AG04449 (cell line): Measurements from ENCODE around the gene EYS.

Experiments used
- CTCF ChIA-PET: fragments of 350-600 bp; formaldehyde crosslinking; extraction: SDS; loops from one replicate; lab custom pipeline; 2021; ENCODE audit warnings: antibody characterized with exemption; lab: Yijun Ruan, JAX
- POLR2A ChIA-PET: fragments of 400-600, 350-600 bp; formaldehyde crosslinking; extraction: SDS; loops from one replicate; lab custom pipeline; 2020; ENCODE audit warnings: antibody characterized with exemption, inconsistent platforms; lab: Yijun Ruan, JAX
- DNase-seq: peaks from one replicate; pipeline ENCODE4 v3.0.0-alpha.2; 2010; ENCODE audit warnings: low read depth, low spot score
- H3K4me3 ChIP-seq: 2 replicates; pipeline ENCODE4 v1.5.1; 2011; ENCODE audit warnings: low read depth, mild to moderate bottlenecking, control low read depth, low read length
- CTCF ChIP-seq: IDR thresholded peaks from one replicate; pipeline ENCODE4 v1.5.1; 2011; ENCODE audit warnings: mild to moderate bottlenecking, moderate library complexity, low read length, control low read depth, inconsistent platforms; ENCODE audit not compliant: insufficient read depth; ENCODE audit errors: missing control alignments

The EYS gene

GRCh38 chr6:63709148-63709547, 1997.9 kb downstream of the EYS start:
- TF ChIP-seq CTCF, result no peak
- ChIA-PET POLR2A (no interaction called here), CTCF (interaction anchor here (1.2 kb wide), 1 partner anchor 357 kb away, joined by 3 read pairs; no protein-coding TSS in a partner anchor)
- H3K4me3 ChIP-seq, result no peak overlapping the region
- no peak for DNase-seq

- DNase-seq, result no peak
- CTCF ChIA-PET, result interaction anchor here (1.2 kb wide), 1 partner anchor 356 kb away, joined by 3 read pairs; no protein-coding TSS in a partner anchor
- POLR2A ChIA-PET, result no interaction called here
- no peak for TF ChIP-seq CTCF
- H3K4me3 ChIP-seq, result no peak overlapping the region
Observed at GRCh38 chr6:63708631-63709030, 1998.4 kb downstream of the EYS start.

GRCh38 chr6:63706630-63707029, 2000.4 kb downstream of the EYS start:
- ChIA-PET CTCF (no interaction called here), POLR2A (no interaction called here)
- DNase-seq, result no peak
- no peak for TF ChIP-seq CTCF
- no peak overlapping the region for H3K4me3 ChIP-seq

GRCh38 chr6:63705707-63706106, 2001.3 kb downstream of the EYS start:
- ChIA-PET CTCF (interaction anchor here (1.0 to 1.1 kb wide), 2 partner anchors 14 to 59 kb away, joined by 3 read pairs; no protein-coding TSS in a partner anchor), POLR2A (no interaction called here)
- no peak for TF ChIP-seq CTCF
- no peak overlapping the region for H3K4me3 ChIP-seq
- no peak for DNase-seq

GRCh38 chr6:63690221-63690620, 2016.8 kb downstream of the EYS start:
- CTCF ChIA-PET, result interaction anchor here (1.4 to 2.6 kb wide), 2 partner anchors 21 to 112 kb away, joined by 3 to 10 read pairs; no protein-coding TSS in a partner anchor
- no peak for DNase-seq
- no peak for TF ChIP-seq CTCF
- POLR2A ChIA-PET, result no interaction called here
- no peak overlapping the region for H3K4me3 ChIP-seq

GRCh38 chr6:63689421-63689820, 2017.6 kb downstream of the EYS start:
- DNase-seq, result no peak
- CTCF ChIA-PET, result interaction anchor here (1.6 to 2.6 kb wide), 2 partner anchors 113 to 129 kb away, joined by 3 to 10 read pairs; no protein-coding TSS in a partner anchor
- no peak overlapping the region for H3K4me3 ChIP-seq
- no peak for TF ChIP-seq CTCF
- POLR2A ChIA-PET, result no interaction called here
